Neural cell (in vitro differentiated cells): ENCODE results near the gene DLG2. TPM values are rescaled to one million over a fixed set of nuclear protein-coding genes. Genes with fewer than 3 reads are reported as not detected.

Experiments used
- H2AFZ ChIP-seq: fragments of 200-600, 300-800 bp; sonication (generic), shearing (Covaris generic); 2 replicates; pipeline ENCODE4 v1.6.0; 2014; ENCODE audit warnings: low read depth, mild to moderate bottlenecking, antibody characterized with exemption, low read length, moderate library complexity
- H3F3A ChIP-seq: fragments of 200-600 bp; shearing (Covaris generic); 2 replicates; pipeline ENCODE4 v1.6.1; 2016; ENCODE audit warnings: mild to moderate bottlenecking, moderate library complexity, mixed read lengths, antibody characterized with exemption, low read length; ENCODE audit not compliant: insufficient read depth, poor library complexity, severe bottlenecking
- H3K27ac ChIP-seq: fragments of 200-600, 300-800 bp; sonication (generic), shearing (Covaris generic); 2 replicates; pipeline ENCODE4 v1.5.1; 2014; ENCODE audit warnings: mild to moderate bottlenecking, low read length, moderate library complexity
- H3K27me3 ChIP-seq: fragments of 300-800, 200-600 bp; sonication (generic), shearing (Covaris generic); 2 replicates; pipeline ENCODE4 v1.6.0; 2014; ENCODE audit warnings: mild to moderate bottlenecking, low read depth, low read length, moderate library complexity; ENCODE audit not compliant: insufficient read depth
- H3K36me3 ChIP-seq: fragments of 300-800, 200-600 bp; sonication (generic), shearing (Covaris generic); 2 replicates; pipeline ENCODE4 v1.5.1; 2014; ENCODE audit warnings: mild to moderate bottlenecking, antibody characterized with exemption, low read length, moderate library complexity; ENCODE audit not compliant: insufficient read depth
- H3K4me2 ChIP-seq: fragments of 300-800, 200-600 bp; sonication (generic), shearing (Covaris generic); 2 replicates; pipeline ENCODE4 v1.6.0; 2014; ENCODE audit warnings: mild to moderate bottlenecking, low read length
- H3K4me3 ChIP-seq: fragments of 300-800, 200-600 bp; sonication (generic), shearing (Covaris generic); 2 replicates; pipeline ENCODE4 v1.5.1; 2014; ENCODE audit warnings: mild to moderate bottlenecking, low read length, moderate library complexity
- H3K79me2 ChIP-seq: fragments of 200-600 bp; shearing (Covaris generic); replicated peaks from 2 replicates; pipeline ENCODE4 v1.6.0; 2014; ENCODE audit warnings: mild to moderate bottlenecking, low read length, moderate library complexity; ENCODE audit not compliant: insufficient read depth
- H3K9ac ChIP-seq: fragments of 300-800, 200-600 bp; sonication (generic), shearing (Covaris generic); 2 replicates; pipeline ENCODE4 v1.6.1; 2016; ENCODE audit warnings: mild to moderate bottlenecking, low read length, mixed read lengths
- H3K9me2 ChIP-seq: fragments of 200-600 bp; shearing (Covaris generic); 2 replicates; pipeline ENCODE4 v1.6.1; 2016; ENCODE audit warnings: mild to moderate bottlenecking, low read length, mixed read lengths; ENCODE audit not compliant: insufficient read depth
- H3K9me3 ChIP-seq: fragments of 200-600, 300-800 bp; sonication (generic), shearing (Covaris generic); 2 replicates; pipeline ENCODE4 v1.6.1; 2016; ENCODE audit warnings: mild to moderate bottlenecking, mixed run types, low read length, moderate library complexity, mixed read lengths
- H4K20me1 ChIP-seq: fragments of 200-600 bp; shearing (Covaris generic); 2 replicates; pipeline ENCODE4 v1.6.1; 2016; ENCODE audit warnings: mild to moderate bottlenecking, mixed run types; ENCODE audit not compliant: insufficient read depth
- CTCF ChIP-seq: fragments of 450-650 bp; IDR thresholded peaks from 2 replicates; pipeline ENCODE4 v1.5.1; 2014; ENCODE audit warnings: antibody characterized with exemption, mild to moderate bottlenecking, moderate library complexity; ENCODE audit not compliant: poor library complexity, severe bottlenecking
- EP300 ChIP-seq: fragments of 450-650 bp; conservative IDR thresholded peaks from 2 replicates; pipeline ENCODE4 v1.6.1; 2014; ENCODE audit warnings: antibody characterized with exemption, mild to moderate bottlenecking, moderate library complexity; ENCODE audit not compliant: poor library complexity, severe bottlenecking
- EZH2 ChIP-seq: fragments of 200-600, 300-800 bp; shearing (Covaris generic), sonication (generic); IDR thresholded peaks from 2 replicates; pipeline ENCODE4 v1.6.1; 2014; ENCODE audit warnings: antibody characterized with exemption, low read length, borderline replicate concordance, mild to moderate bottlenecking; ENCODE audit not compliant: insufficient read depth, poor library complexity, severe bottlenecking
- MXI1 ChIP-seq: fragments of 450-650 bp; conservative IDR thresholded peaks from 2 replicates; pipeline ENCODE4 v1.6.1; 2014; ENCODE audit warnings: antibody characterized with exemption, mild to moderate bottlenecking; ENCODE audit not compliant: poor library complexity, severe bottlenecking
- POLR2AphosphoS5 ChIP-seq: IDR thresholded peaks from 2 replicates; pipeline ENCODE4 v1.6.1; 2012
- RAD21 ChIP-seq: fragments of 450-650 bp; conservative IDR thresholded peaks from 2 replicates; pipeline ENCODE4 v1.6.1; 2014; ENCODE audit warnings: antibody characterized with exemption, mild to moderate bottlenecking, moderate library complexity
- REST ChIP-seq: IDR thresholded peaks from 2 replicates; pipeline ENCODE4 v1.6.1; 2012; ENCODE audit warnings: borderline replicate concordance
- SMC3 ChIP-seq: fragments of 450-650 bp; conservative IDR thresholded peaks from 2 replicates; pipeline ENCODE4 v1.6.1; 2014; ENCODE audit warnings: antibody characterized with exemption, mild to moderate bottlenecking, moderate library complexity; ENCODE audit not compliant: poor library complexity
- TAF1 ChIP-seq: IDR thresholded peaks from 2 replicates; pipeline ENCODE4 v1.6.1; 2012; ENCODE audit warnings: low read depth
- polyA plus RNA-seq: library from polyadenylated mRNA; depleted of rRNA; stranded (reverse); fragments of >200 nt; gene quantifications from 2 replicates; pipeline ENCODE4 v1.2.3, GENCODE V29; 2014

Gene DLG2
- polyA plus RNA-seq, 1 donor from 2014 or later, result 179 TPM

DNA sequence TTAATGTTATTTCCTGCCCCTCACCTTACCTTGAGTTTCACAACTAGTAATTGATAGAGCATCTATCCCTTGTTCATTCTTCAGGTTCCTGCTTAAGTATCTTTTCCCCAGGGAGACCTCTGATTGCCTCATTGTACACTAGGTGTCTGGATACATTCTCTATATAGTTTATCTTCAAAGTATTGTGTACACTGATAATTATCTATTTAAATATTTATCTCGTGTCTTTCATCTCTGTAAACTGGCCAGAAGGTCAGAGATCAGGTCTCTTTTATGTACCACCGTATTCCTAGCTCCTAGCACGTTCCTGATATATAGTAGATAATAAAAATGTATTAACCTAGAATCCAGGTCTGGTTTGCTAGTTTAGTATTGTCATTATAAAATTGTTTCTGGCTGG, 7.6 kb upstream of the DLG2 start (continued):
- no peak for TF ChIP-seq CTCF

GRCh38 chr11:85628771-85629341, 1.7 kb upstream of the DLG2 start:
- Histone ChIP-seq H3K79me2 (peaks cover 19% of the 10 kb centered on the region), H3K9me2 (no peaks in the 10 kb centered on the region), H3K36me3 (no peaks in the 10 kb centered on the region), H4K20me1 (no peaks in the 10 kb centered on the region), H3K4me3 (peak overlapping the region; percentile 75), H2AFZ (peak overlapping the region; percentile 85), H3K27ac (peak overlapping the region; percentile 60), H3K9me3 (no peaks in the 10 kb centered on the region), H3K9ac (peak overlapping the region; percentile 70), H3K4me2 (peak overlapping the region; percentile 87), H3F3A (peaks cover 5% of the 10 kb centered on the region), H3K27me3 (no peaks in the 10 kb centered on the region)
- TF ChIP-seq EP300 (no peak), SMC3 (no peak), EZH2 (no peak), MXI1 (peak; percentile 28), POLR2AphosphoS5 (no peak), TAF1 (no peak), CTCF (no peak)

GRCh38 chr11:85627998-85628770, 1.0 kb upstream of the DLG2 start, which contains the start of gene TMEM126B:
Gene TMEM126B, plus strand, starts transcription at chr11:85628593. Its CDS starts 15 bp downstream, at chr11:85628608.
- Histone ChIP-seq H3K4me2 (peak within 1 kb of the TSS; percentile 87), H3K9me3 (no peaks in the 10 kb centered on the region), H3K27me3 (no peaks in the 10 kb centered on the region), H3K9ac (peak within 1 kb of the TSS; percentile 70), H3K36me3 (no peaks in the 10 kb centered on the region), H3K9me2 (no peaks in the 10 kb centered on the region), H2AFZ (peak within 1 kb of the TSS; percentile 85), H4K20me1 (no peaks in the 10 kb centered on the region), H3F3A (peaks cover 5% of the 10 kb centered on the region), H3K79me2 (peaks cover 19% of the 10 kb centered on the region), H3K4me3 (peak within 1 kb of the TSS; percentile 75), H3K27ac (peak within 1 kb of the TSS; percentile 60)
- TF ChIP-seq POLR2AphosphoS5, result peak; percentile 83
- peak; percentile 31 for TF ChIP-seq EP300
- peak; percentile 66 for TF ChIP-seq TAF1
- TF ChIP-seq EZH2, result no peak
- TF ChIP-seq SMC3, result no peak
- TF ChIP-seq CTCF, result no peak
- TF ChIP-seq MXI1, result peak; percentile 69
- no peak for TF ChIP-seq REST
- no peak for TF ChIP-seq RAD21
